HG02642 (cell line): ENCODE measurements around the gene PIGX.
A peak's percentile ranks its signal among the peaks of the same experiment; 100 is the strongest.

ENCODE experiments used
- ATAC-seq: cut with Tn5 transposase; IDR thresholded peaks from one replicate; pipeline ENCODE4 v1.9.1; 2021; ENCODE audit warnings: mild to moderate bottlenecking; ENCODE audit not compliant: unreplicated experiment, poor library complexity

Gene PIGX

DNA sequence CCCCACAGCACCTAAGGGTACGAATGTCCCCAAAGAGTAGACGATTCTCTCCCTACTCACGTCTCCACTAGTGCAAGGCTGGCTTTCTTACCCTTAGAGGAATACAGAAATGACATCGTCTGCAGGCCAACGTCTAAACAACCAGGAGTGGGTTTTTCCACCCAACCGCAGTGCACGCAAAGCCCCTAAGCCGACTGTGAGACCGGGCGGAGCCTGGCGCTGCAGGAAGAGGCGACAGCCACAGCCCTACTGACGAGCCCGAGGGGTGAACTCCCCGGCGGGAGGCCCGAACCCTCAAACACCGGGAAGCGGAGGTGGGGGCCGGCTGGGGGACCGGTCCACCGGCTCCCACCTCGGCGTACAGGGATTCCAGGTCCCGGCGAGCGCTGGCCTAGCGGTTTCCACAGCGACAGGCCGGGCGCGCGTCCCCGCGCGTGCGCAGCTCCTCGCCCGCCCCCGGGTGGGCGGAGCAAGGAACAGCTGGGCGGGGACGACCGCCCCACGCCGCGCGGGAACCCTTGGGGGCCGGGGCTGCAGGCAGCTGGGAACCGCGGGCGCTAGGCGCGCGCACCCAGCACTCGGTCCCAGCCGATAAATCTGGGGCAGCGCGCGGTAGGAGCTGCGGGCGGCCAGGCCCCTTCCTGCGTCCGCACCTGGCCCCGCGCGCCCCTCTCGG is at the start of gene PIGX, which contains the start of gene CEP19:
TSS of gene PIGX (plus strand) at position 540 of the 676 bp plus-strand sequence.
TSS of gene CEP19 (minus strand) at position 413 of the 676 bp plus-strand sequence. CDS start 3,593 bp downstream, outside the sequence.
- ATAC-seq, result peak; percentile 84

- ATAC-seq, result no peak
Measured at GRCh38 chr3:196662711-196663571, 49.2 kb upstream of the PIGX start.

GRCh38 chr3:196666001-196666867 is 45.9 kb upstream of the PIGX start:
- no peak for ATAC-seq

DNA sequence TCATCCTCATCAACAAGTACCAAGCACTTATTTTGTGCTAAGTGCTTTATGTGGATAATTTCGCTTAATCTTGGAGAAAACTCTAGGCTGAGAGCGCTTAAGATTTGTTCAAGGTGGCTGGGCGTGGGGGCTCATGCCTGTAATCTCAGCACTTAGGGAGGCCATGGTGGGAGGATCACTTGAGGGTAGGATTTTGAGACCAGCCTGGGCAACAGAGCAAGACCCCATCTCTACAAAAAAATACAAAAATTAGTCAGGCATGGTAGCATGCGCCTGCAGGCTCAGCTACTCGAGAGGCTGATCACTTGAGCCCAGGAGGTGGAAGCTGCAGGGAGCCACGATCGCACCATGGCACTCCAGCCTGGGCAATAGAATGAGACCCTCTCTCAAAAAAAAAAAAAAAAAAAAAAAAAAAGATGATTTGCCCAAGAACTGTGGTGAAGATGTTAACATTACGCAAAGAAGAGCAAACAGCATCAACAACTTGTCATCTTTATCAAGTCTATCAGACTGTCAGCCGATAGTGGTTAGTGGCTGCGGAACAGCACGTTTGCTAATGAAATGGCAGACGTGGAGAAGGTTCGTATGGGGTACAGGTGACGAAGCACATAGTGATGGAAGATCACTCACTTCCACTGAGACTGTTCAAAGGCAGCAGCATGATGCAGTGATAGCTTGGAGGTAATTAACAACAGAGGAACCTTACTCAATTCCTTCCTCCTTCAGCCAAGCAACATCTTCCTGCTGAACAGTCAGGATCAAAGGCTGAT is 44.9 kb upstream of the PIGX start:
- no peak for ATAC-seq

DNA sequence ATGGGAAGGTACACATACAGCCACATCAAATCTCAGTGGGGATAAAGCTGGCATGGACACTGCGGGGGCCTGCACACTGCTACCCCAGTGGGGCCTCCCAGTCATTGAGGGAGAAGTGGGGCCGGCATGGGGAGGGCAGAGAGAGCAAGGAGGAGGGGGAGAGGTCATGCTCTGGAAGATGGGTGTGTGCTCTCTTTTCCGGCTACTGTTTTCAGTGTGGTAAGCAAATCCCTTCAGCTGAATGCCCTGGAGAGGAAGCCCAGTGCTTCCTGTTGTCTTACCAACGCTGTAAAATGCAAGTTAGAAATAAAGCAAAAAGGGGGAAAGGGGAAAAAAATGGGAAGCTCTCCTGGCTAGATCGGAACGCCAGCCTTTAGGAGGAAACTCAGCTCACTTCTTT is 41.8 kb upstream of the PIGX start:
- ATAC-seq, result no peak

- ATAC-seq, result no peak
Measured at GRCh38 chr3:196673632-196674031, 38.5 kb upstream of the PIGX start.

- ATAC-seq, result no peak
Measured at GRCh38 chr3:196677353-196677752, 34.8 kb upstream of the PIGX start.

DNA sequence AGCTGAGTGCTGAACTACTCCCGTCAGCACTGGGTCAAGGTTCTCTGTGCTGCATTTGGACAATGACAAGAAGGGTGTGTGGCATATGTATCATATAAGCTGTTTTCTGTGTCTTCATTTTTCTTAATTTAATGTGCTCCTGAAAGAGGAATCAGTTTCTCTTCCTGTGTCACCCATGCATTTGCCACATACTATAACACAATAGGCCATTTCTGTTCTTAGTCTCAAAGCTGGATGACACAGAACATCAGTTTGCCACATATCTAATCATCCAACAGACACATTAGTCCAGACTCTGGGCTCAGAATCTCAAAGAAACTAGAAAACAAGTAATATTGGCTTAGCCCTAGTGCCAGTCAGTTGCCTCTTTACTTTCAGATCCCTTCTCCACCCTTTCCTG is 34.2 kb upstream of the PIGX start:
- no peak for ATAC-seq

DNA sequence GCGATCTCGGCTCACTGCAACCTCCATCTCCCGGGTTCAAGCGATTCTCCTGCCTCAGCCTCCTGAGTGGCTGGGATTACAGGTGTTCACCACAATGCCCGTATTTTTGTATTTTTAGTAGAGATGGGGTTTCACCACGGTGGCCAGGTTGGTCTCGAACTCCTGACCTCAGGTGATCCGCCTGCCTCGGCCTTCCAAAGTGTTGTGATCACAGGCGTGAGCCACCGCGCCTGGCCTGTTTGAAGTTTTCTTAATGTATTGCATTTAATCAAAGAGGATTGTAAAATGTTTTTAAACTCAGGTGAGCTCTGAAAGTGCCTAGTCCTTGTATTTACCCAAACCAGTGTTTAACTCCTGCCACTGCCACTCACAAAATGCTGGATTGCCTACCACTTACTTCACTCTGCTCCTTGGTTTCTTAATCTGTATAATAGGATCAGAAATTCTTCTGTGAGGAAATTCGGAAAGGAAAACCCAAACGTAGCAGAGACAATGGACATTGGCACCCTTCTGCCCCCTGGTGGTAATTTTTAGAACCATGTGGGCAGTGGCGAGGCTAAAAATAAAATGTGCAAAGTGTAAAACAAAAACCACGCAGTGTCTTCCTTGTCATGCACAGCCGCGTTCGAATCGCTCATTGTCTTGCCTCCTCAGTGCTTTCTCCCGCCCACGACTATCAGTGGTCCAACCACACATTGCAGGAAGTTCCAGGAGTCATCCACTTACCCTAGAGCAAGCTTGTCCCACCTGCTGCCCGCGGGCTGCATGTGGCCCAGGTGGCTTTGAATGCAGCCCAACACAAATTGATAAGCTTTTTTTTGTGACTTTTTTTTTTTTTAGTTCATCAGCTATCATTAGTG is 27.4 kb upstream of the PIGX start:
- peak; percentile 89 for ATAC-seq

DNA sequence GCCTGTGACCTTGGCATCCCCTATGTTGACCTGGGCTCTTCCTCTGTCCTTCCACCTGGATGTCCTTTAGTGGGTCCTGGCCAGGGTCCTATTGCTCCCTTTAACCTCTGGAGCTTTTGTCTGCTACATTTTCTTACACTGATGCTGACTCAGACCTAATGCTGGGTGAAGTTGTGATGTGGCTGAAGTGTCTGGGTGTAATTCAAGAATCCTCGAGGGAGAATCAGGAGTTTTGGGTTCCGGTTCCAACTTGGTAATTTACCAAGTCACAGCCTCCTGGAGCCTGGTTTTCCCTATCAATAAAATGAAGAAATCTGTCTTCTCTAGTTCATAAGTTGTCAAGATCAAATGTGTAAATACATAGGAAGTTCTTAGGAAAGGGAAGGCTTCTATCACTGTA is 25.7 kb upstream of the PIGX start:
- ATAC-seq, result no peak

GRCh38 chr3:196688349-196688748 is 23.8 kb upstream of the PIGX start:
- no peak for ATAC-seq

GRCh38 chr3:196689941-196690660 is 22.1 kb upstream of the PIGX start:
- ATAC-seq, result no peak

DNA sequence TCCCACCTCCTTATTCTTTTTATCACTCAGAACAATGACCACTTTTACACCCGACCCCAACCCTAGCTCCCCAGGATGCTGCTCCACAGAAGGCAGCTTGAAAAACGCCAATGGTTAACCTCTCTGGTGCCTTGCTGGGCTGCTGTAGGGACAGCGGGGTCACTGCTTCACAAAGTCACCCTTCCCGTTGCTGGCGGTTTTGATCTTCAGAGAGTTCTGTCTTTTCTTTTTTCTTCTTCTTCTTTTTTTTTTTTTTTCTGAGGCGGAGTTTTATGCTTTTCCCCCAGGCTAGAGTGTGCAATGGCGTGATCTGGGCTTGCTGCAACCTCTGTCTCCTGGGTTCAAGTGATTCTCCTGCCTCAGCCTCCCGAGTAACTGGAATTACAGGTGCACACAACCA is 20.8 kb upstream of the PIGX start:
- ATAC-seq, result no peak

GRCh38 chr3:196694202-196694638 is 18.0 kb upstream of the PIGX start:
- no peak for ATAC-seq

DNA sequence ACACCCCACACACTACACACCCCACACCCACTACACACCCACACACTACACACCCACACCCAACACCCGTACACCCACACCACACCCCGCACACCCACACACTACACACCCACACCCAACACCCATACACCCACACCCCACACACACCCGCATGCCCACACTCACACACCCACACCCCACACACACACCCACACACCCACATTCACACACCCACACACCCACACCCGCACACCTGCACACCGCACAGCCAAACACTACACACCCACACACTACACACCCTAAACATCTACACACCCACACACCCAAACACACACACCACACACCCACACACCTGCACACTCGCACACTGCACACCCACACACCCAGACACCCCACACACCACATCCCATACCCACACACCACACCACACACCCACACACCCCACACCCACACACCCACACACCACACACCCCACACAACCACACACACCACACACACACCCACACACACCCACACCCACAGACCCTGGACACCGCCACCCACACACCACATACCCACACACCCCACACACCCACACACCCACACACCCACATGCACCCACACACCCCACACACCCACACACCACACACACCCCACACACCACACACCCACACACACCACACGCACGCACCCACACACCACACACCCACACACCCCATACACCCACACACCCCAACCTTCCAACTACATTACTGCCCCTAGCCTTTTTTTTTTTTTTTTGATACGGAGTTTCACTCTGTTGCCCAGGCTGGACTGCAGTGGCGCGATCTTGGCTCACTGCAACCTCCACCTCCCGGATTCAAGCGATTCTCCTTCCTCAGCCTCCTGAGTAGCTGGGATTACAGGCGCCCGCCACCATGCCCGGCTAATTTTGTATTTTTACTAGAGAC is 17.0 kb upstream of the PIGX start:
- ATAC-seq, result no peak

GRCh38 chr3:196695849-196696226 is 16.3 kb upstream of the PIGX start:
- no peak for ATAC-seq

DNA sequence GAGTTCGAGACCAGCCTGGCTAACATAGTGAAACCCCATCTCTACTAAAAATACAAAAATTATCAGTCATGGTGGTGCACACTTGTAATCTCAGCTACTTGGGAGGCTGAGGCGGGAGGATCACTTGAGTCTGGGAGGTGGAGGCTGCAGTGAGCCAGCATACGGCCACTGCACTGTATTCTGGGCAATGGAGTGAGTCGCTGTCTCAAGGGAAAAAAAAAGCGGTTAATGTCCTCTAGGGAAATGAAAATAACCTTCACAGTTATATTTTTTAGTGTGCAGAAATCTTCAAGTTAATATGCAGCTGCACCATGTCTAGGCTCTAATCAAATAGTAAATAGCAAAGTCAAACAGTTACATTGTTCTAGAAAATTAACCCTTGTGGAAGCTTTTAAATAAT is 14.9 kb upstream of the PIGX start:
- ATAC-seq, result no peak
